ENCODE results near the gene ENC1.

ENC1 gene

DNA sequence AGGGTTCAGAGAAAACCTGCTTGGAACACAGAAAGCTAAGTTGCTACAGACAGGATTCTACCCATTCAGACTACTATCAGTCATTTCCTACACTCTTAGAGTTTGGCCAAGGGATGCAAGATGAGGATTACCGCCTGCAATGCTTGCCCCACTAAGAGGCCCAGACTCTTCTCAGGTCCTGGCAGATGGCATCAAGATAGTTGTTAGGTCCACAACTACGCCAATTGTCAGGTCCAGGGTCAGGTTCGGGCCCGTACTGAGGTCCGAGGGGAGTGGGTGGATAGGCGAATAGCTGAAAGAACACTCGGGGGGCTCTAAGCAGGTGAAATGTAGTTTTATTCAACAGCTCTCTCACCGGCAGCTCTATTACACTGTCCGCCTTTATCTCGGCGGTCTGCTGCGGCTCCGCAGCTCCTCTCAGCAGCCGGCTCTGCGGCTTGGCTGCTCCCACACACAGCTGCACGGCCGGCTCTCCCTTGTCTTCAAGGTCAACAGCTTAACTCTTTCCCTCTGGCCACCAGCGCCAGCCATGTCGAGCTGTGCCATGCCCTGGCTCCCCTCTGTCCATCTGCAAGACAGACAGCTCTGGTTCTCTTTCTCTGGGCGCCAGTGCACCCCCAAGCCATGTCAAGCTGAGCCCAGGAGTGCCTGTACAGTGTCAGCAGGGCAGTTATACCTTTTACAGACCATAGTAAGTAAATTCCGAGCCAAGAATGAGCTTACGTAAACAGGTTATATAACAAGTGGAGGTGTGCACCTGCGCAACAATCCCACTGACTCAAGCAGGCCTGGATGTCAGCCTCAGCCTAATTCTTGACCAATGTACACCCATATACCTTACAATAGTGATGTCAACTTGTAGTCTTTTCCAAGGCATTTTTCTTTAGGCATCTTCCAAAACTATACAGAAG is 24.0 kb downstream of the ENC1 start:
- TF ChIP-seq, protein P1, sequence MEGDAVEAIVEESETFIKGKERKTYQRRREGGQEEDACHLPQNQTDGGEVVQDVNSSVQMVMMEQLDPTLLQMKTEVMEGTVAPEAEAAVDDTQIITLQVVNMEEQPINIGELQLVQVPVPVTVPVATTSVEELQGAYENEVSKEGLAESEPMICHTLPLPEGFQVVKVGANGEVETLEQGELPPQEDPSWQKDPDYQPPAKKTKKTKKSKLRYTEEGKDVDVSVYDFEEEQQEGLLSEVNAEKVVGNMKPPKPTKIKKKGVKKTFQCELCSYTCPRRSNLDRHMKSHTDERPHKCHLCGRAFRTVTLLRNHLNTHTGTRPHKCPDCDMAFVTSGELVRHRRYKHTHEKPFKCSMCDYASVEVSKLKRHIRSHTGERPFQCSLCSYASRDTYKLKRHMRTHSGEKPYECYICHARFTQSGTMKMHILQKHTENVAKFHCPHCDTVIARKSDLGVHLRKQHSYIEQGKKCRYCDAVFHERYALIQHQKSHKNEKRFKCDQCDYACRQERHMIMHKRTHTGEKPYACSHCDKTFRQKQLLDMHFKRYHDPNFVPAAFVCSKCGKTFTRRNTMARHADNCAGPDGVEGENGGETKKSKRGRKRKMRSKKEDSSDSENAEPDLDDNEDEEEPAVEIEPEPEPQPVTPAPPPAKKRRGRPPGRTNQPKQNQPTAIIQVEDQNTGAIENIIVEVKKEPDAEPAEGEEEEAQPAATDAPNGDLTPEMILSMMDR (IDR thresholded peaks at IDR 0.05) = no peak
- no peak overlapping the region for H3K27ac ChIP-seq
- H3K4me1 ChIP-seq (ENCODE audit: control insufficient read depth in 1 of 2, insufficient read depth in 1 of 2, low read depth in 1 of 2, low read length in 1 of 2) = peaks cover 0 to 7% of the 10 kb centered on the region in 2 experiments
- no peaks in the 10 kb centered on the region for H3K9me3 ChIP-seq
- H3K36me3 ChIP-seq = no peaks in the 10 kb centered on the region
- no peak overlapping the region for H3K4me3 ChIP-seq (ENCODE audit: low read depth in 1 of 2, low read length in 1 of 2)
- no peaks in the 10 kb centered on the region for H3K27me3 ChIP-seq

DNA sequence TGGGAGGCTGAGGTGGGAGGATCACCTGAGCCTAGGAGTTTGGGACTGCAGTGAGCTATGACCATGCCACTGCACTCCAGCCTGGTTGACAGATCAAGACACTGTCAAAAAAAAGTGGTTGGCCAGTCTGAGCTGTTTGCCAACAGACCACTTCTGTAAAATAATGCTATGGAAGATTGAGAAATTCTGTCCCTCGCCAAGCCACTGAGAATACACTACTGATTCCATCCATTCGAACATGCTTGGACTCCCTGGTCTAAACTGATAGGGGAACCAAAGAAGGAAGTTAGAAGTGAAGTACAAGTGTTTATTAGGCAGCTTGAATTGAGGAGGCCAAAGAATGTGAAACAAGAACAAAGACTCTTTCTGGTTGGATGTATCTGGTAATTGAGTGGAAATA is 27.2 kb downstream of the ENC1 start:
- no peak overlapping the region for H3K27ac ChIP-seq
- TF ChIP-seq, protein P1 (IDR thresholded peaks at IDR 0.05) = no peak

DNA sequence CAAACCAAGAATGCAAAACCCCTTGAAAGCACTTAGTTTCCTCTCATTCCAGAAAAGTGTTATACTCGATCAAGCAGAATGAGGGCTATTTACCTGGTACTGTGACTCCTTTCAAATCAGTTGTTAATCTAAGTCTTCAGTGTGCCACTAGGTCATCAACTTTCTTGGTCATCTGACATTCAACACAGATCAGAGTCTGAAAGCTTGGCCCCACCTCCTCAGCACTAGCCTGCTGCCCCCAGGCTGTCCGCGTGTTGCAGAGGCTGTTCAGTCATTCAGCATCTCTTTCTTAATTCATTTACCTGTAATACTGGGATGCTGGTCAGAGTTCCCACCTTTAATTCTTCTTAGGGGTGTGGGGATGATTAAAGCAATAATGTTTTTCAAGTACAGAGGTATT is 28.5 kb downstream of the ENC1 start:
- Histone ChIP-seq H3K4me1 (ENCODE audit: control insufficient read depth in 1 of 2, insufficient read depth in 1 of 2, low read depth in 1 of 2, low read length in 1 of 2) (peaks cover 0 to 7% of the 10 kb centered on the region in 2 experiments), H3K27ac (no peak overlapping the region)
- TF ChIP-seq, protein P1 (IDR thresholded peaks at IDR 0.05) = no peak

More for the DNA sequence above, 27.2 kb downstream of the ENC1 start:
- no peaks in the 10 kb centered on the region for H3K9me3 ChIP-seq
- no peaks in the 10 kb centered on the region for H3K36me3 ChIP-seq
- peaks cover 0 to 7% of the 10 kb centered on the region in 2 experiments for H3K4me1 ChIP-seq (ENCODE audit: control insufficient read depth in 1 of 2, insufficient read depth in 1 of 2, low read depth in 1 of 2, low read length in 1 of 2)
- no peak overlapping the region for H3K4me3 ChIP-seq (ENCODE audit: low read depth in 1 of 2, low read length in 1 of 2)
- no peaks in the 10 kb centered on the region for H3K27me3 ChIP-seq

DNA sequence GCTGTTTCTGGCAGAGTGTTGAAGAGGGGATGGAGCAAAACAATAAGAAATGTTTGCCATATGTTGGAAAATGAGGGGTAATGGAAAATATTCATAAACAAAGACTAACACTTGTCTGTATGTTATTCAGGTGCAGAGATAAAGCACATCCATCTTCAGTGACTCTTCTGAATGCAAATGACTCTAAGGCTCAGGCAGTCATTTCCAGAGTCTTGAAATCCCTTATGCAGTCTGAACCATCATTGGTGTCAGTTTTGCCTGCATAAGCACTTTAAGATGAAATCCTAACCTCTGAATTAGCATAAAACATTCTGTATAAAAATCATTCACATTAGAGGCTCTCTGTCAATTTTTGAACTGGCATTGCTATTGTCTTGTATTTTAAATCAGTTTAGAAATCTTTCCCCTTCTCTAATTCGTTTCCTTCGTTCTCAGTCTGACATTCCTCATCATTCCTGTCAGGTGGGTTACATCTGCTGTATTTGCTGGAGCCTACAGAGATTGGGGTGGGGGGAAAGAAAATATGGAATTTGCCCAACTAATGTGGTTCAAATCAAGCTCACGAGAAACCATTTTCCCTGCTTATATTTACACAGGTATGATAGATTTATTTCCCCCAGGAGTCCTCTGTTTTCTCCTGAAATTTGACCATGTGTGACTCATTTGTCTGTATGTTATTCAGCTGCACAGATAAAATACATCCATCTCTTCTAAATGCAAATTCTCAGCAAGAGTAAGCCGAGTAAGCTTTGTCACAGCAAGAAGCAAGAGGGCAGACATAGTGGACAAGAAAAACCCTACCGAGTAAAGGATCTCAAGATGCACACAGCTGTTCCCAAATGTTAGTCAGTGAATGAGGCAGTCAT is 31.6 kb downstream of the ENC1 start:
- H3K4me3 ChIP-seq (ENCODE audit: low read depth in 1 of 2, low read length in 1 of 2) = no peak overlapping the region
- H3K4me1 ChIP-seq (ENCODE audit: control insufficient read depth in 1 of 2, insufficient read depth in 1 of 2, low read depth in 1 of 2, low read length in 1 of 2) = peaks cover 0 to 7% of the 10 kb centered on the region in 2 experiments
- TF ChIP-seq, protein P1 (IDR thresholded peaks at IDR 0.05) = no peak
- no peak overlapping the region for H3K27ac ChIP-seq
- no peaks in the 10 kb centered on the region for H3K27me3 ChIP-seq
- H3K36me3 ChIP-seq = no peaks in the 10 kb centered on the region
- no peaks in the 10 kb centered on the region for H3K9me3 ChIP-seq

More for the DNA sequence above, 28.5 kb downstream of the ENC1 start:
- Histone ChIP-seq H3K36me3 (no peaks in the 10 kb centered on the region), H3K4me3 (ENCODE audit: low read depth in 1 of 2, low read length in 1 of 2) (no peak overlapping the region), H3K9me3 (no peaks in the 10 kb centered on the region), H3K27me3 (no peaks in the 10 kb centered on the region)

DNA sequence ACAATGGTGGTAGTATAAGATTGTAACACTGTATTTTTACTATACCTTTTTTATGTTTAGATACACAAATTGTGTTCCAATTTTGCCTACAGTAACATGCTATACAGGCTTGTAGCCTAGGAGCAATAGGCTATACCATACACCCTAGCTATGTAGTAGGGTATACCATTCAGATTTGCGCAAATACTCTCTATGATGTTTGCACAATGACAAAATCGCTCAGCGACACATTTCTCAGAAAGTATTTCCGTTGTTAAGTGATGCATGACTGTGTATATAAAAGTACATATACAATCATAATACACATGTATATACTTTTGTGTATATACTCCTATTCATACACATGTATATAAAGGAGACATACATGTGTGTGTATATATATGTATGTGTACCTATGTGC is 34.8 kb downstream of the ENC1 start:
- Histone ChIP-seq H3K9me3 (no peaks in the 10 kb centered on the region), H3K4me1 (ENCODE audit: control insufficient read depth in 1 of 2, insufficient read depth in 1 of 2, low read depth in 1 of 2, low read length in 1 of 2) (no peaks in the 10 kb centered on the region), H3K27ac (no peak overlapping the region), H3K36me3 (no peaks in the 10 kb centered on the region), H3K27me3 (no peaks in the 10 kb centered on the region), H3K4me3 (ENCODE audit: low read depth in 1 of 2, low read length in 1 of 2) (no peak overlapping the region)
- TF ChIP-seq, protein P1 (IDR thresholded peaks at IDR 0.05) = no peak
